ENCODE measurements around the gene CD59.
"Not testable (repeated sequence)": the region's sequence is repeated elsewhere in the genome, so short reads cannot be mapped to it uniquely, and the experiment has no call there.

CD59 gene

GRCh38 chr11:33713151-33713855, 22.9 kb downstream of the CD59 start:
- no peak for DNase-seq

- DNase-seq = no peak
Measured at GRCh38 chr11:33712436-33712835, 23.8 kb downstream of the CD59 start.

GRCh38 chr11:33709466-33709865, 26.8 kb downstream of the CD59 start:
- no peak for DNase-seq

- DNase-seq = no peak
Measured at GRCh38 chr11:33708985-33709384, 27.2 kb downstream of the CD59 start.

GRCh38 chr11:33707831-33708230, 28.4 kb downstream of the CD59 start:
- not testable (repeated sequence) for DNase-seq

GRCh38 chr11:33706966-33707365, 29.3 kb downstream of the CD59 start:
- no peak for DNase-seq

- no peak for DNase-seq
Measured at GRCh38 chr11:33706546-33706945, 29.7 kb downstream of the CD59 start.

GRCh38 chr11:33704240-33705002, 31.8 kb downstream of the CD59 start:
- DNase-seq = no peak

GRCh38 chr11:33703788-33704187, 32.4 kb downstream of the CD59 start:
- DNase-seq = no peak

- DNase-seq = no peak
Measured at GRCh38 chr11:33703234-33703633, 33.0 kb downstream of the CD59 start.

GRCh38 chr11:33701302-33702230, 34.7 kb downstream of the CD59 start:
- DNase-seq = peak; percentile 75

- peak; percentile 92 for DNase-seq
Measured at GRCh38 chr11:33700502-33701271, 35.5 kb downstream of the CD59 start, which contains the start of gene C11orf91. Gene C11orf91, minus strand, starts transcription at chr11:33700826. Its CDS starts 86 bp downstream, at chr11:33700740.

GRCh38 chr11:33700063-33700501, 36.1 kb downstream of the CD59 start:
- no peak for DNase-seq

- no peak for DNase-seq
Measured at GRCh38 chr11:33699515-33700062, 36.6 kb downstream of the CD59 start.

GRCh38 chr11:33698921-33699320, 37.3 kb downstream of the CD59 start:
- no peak for DNase-seq

GRCh38 chr11:33697997-33698396, 38.2 kb downstream of the CD59 start:
- no peak for DNase-seq

- DNase-seq = no peak
Measured at GRCh38 chr11:33696931-33697638, 39.1 kb downstream of the CD59 start.

- no peak for DNase-seq
Measured at GRCh38 chr11:33696411-33696810, 39.8 kb downstream of the CD59 start.

GRCh38 chr11:33695051-33695566, 41.1 kb downstream of the CD59 start:
- no peak for DNase-seq

- DNase-seq = no peak
Measured at GRCh38 chr11:33694346-33695050, 41.7 kb downstream of the CD59 start.
